Measurements from ENCODE around the gene DOP1A.

Gene DOP1A

GRCh38 chr6:83132121-83132520, 64.7 kb downstream of the DOP1A start:
- no peak for TF ChIP-seq TARDBP (IDR thresholded peaks at IDR 0.05)
- TF ChIP-seq SP1 (IDR thresholded peaks at IDR 0.05): no peak
- TF ChIP-seq PKNOX1 (IDR thresholded peaks at IDR 0.05): no peak
- no peak for TF ChIP-seq HDGF (IDR thresholded peaks at IDR 0.05; ENCODE audit: borderline replicate concordance)
- no peak for TF ChIP-seq FOXA1 (IDR thresholded peaks at IDR 0.05)
- TF ChIP-seq FOXM1 (IDR thresholded peaks at IDR 0.05; ENCODE audit: borderline replicate concordance): no peak
- no peak for TF ChIP-seq ELF4 (IDR thresholded peaks at IDR 0.05)
- TF ChIP-seq CTBP1 (IDR thresholded peaks at IDR 0.05; ENCODE audit: borderline replicate concordance): no peak
- no peak for TF ChIP-seq FOXK2 (IDR thresholded peaks at IDR 0.05)
- TF ChIP-seq BHLHE40 (IDR thresholded peaks at IDR 0.05; ENCODE audit: borderline replicate concordance): no peak
- TF ChIP-seq ARNT (IDR thresholded peaks at IDR 0.05): no peak
- TF ChIP-seq L3MBTL2 (conservative IDR thresholded peaks at IDR 0.05): no peak
- TF ChIP-seq SUZ12 (IDR thresholded peaks at IDR 0.05): no peak
- no peak for TF ChIP-seq NFRKB (IDR thresholded peaks at IDR 0.05)
- no peak for TF ChIP-seq ZNF384 (IDR thresholded peaks at IDR 0.05)
- no peak for TF ChIP-seq LEF1 (IDR thresholded peaks at IDR 0.05; ENCODE audit: borderline replicate concordance)
- ChIA-PET CTCF (no interaction called here), POLR2A (no interaction called here)
- DNase-seq (ENCODE audit: extremely low spot score): no peak

GRCh38 chr6:83138118-83138722, 70.7 kb downstream of the DOP1A start:
- ChIA-PET CTCF (no interaction called here), POLR2A (no interaction called here)
- TF ChIP-seq NFRKB (IDR thresholded peaks at IDR 0.05) (no peak), SUZ12 (IDR thresholded peaks at IDR 0.05) (no peak), ARNT (IDR thresholded peaks at IDR 0.05) (no peak), FOXK2 (IDR thresholded peaks at IDR 0.05) (no peak), TARDBP (IDR thresholded peaks at IDR 0.05) (no peak)
- DNase-seq (ENCODE audit: extremely low spot score): no peak

GRCh38 chr6:83138758-83139157, 71.3 kb downstream of the DOP1A start:
- TF ChIP-seq ARNT (IDR thresholded peaks at IDR 0.05): no peak
- TF ChIP-seq L3MBTL2 (conservative IDR thresholded peaks at IDR 0.05): no peak
- TF ChIP-seq HDGF (IDR thresholded peaks at IDR 0.05; ENCODE audit: borderline replicate concordance): no peak
- no peak for TF ChIP-seq CTBP1 (IDR thresholded peaks at IDR 0.05; ENCODE audit: borderline replicate concordance)
- no peak for TF ChIP-seq NFRKB (IDR thresholded peaks at IDR 0.05)
- no peak for TF ChIP-seq LEF1 (IDR thresholded peaks at IDR 0.05; ENCODE audit: borderline replicate concordance)
- TF ChIP-seq ZNF384 (IDR thresholded peaks at IDR 0.05): no peak
- no peak for TF ChIP-seq TARDBP (IDR thresholded peaks at IDR 0.05)
- no peak for TF ChIP-seq FOXM1 (IDR thresholded peaks at IDR 0.05; ENCODE audit: borderline replicate concordance)
- TF ChIP-seq ELF4 (IDR thresholded peaks at IDR 0.05): no peak
- TF ChIP-seq FOXK2 (IDR thresholded peaks at IDR 0.05): no peak
- TF ChIP-seq BHLHE40 (IDR thresholded peaks at IDR 0.05; ENCODE audit: borderline replicate concordance): no peak
- TF ChIP-seq FOXA1 (IDR thresholded peaks at IDR 0.05): no peak
- TF ChIP-seq SUZ12 (IDR thresholded peaks at IDR 0.05): no peak
- TF ChIP-seq PKNOX1 (IDR thresholded peaks at IDR 0.05): no peak
- TF ChIP-seq SP1 (IDR thresholded peaks at IDR 0.05): no peak
- no peak for DNase-seq (ENCODE audit: extremely low spot score)
- CTCF ChIA-PET: no interaction called here
- POLR2A ChIA-PET: no interaction called here

DNA sequence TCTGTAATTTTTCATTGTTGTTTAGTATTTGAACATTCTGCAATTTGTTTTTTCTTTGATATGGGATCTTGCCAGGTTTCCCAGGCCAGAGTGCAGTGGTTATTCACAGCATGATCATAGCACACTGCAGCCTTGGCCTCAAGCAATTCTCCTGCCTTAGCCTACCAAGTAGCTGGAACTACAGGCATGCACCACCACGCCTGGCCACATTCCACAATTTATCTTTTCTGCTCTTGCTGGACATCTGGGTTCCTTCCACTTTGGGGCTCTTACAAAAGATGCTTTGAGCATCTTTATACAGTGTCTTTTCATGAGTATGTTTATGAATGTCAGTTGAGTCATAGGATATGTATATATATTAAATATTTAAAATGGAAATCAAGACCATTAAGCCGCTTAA, 83.6 kb downstream of the DOP1A start:
- ChIA-PET CTCF (no interaction called here), POLR2A (no interaction called here)
- TF ChIP-seq L3MBTL2 (conservative IDR thresholded peaks at IDR 0.05): no peak
- no peak for DNase-seq (ENCODE audit: extremely low spot score)

GRCh38 chr6:83152913-83153312, 85.4 kb downstream of the DOP1A start:
- POLR2A ChIA-PET: no interaction called here
- CTCF ChIA-PET: no interaction called here

GRCh38 chr6:83153883-83154521, 86.5 kb downstream of the DOP1A start:
- POLR2A ChIA-PET: interaction anchor here (2.1 kb wide), 1 partner anchor 89 kb away, joined by 7 read pairs; the partner anchor contains the start of gene UBE3D
- no peak for TF ChIP-seq ELF4 (IDR thresholded peaks at IDR 0.05)
- TF ChIP-seq PKNOX1 (IDR thresholded peaks at IDR 0.05): no peak
- TF ChIP-seq HDGF (IDR thresholded peaks at IDR 0.05; ENCODE audit: borderline replicate concordance): no peak
- no peak for TF ChIP-seq NFRKB (IDR thresholded peaks at IDR 0.05)
- CTCF ChIA-PET: no interaction called here
- no peak for DNase-seq (ENCODE audit: extremely low spot score)

More at GRCh38 chr6:83152913-83153312, 85.4 kb downstream of the DOP1A start:
- TF ChIP-seq FOXK2 (IDR thresholded peaks at IDR 0.05) (no peak), PKNOX1 (IDR thresholded peaks at IDR 0.05) (no peak), HDGF (IDR thresholded peaks at IDR 0.05; ENCODE audit: borderline replicate concordance) (no peak), NFRKB (IDR thresholded peaks at IDR 0.05) (no peak), FOXA1 (IDR thresholded peaks at IDR 0.05) (no peak), ZNF384 (IDR thresholded peaks at IDR 0.05) (no peak), CTBP1 (IDR thresholded peaks at IDR 0.05; ENCODE audit: borderline replicate concordance) (no peak), TARDBP (IDR thresholded peaks at IDR 0.05) (no peak), ARNT (IDR thresholded peaks at IDR 0.05) (no peak)
- no peak for DNase-seq (ENCODE audit: extremely low spot score)
